ENCODE measurements around the gene ABTB1.
"Not testable (repeated sequence)": the region's sequence is repeated elsewhere in the genome, so short reads cannot be mapped to it uniquely, and the experiment has no call there.

The ABTB1 gene

DNA sequence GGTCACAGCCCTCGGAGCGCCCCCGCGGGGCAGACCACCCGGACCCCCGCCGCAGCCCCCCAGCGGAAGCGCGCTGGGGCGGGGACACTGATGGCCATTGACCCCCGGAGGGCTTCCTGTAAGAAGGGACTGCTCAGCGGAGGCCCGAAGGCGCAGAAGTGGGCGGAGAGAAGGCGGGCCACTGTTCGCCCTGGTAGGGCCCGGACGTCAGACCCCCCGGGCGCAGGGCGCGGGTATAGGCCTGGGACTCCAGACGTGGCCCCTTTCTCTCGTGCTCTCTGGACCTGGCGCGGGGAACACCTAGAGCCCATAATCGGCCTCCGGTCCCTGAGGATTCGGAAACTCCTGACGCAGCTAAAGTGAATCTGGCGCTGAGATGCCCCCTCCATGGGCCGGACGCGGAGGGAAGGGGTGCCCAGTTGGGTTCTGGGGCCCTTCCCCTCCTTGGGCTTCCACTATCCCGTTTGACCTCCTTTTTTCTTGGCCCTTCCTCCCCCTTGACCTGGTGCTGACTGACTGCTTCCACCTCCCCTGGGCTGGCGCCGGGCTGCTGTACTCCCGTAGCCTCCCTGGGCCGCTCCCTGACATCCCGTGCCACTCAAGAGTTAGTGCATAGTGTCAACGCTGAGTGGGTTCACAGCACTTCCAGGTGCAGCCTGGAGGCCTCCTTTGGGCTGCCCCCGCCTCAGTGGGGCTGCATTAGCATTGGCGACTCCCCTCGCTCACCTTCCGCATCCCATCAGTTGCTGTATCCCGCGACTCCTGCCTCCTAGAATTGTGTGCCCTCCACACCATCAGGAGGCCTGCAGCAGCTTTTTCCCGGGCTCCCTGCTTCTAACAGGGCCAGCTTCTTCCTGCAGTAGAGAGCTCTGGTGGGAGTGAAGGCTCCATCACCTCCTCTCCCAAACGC is 694 bp downstream of the ABTB1 start:
- peak; percentile 74 for DNase-seq (ENCODE audit: low spot score)

DNA sequence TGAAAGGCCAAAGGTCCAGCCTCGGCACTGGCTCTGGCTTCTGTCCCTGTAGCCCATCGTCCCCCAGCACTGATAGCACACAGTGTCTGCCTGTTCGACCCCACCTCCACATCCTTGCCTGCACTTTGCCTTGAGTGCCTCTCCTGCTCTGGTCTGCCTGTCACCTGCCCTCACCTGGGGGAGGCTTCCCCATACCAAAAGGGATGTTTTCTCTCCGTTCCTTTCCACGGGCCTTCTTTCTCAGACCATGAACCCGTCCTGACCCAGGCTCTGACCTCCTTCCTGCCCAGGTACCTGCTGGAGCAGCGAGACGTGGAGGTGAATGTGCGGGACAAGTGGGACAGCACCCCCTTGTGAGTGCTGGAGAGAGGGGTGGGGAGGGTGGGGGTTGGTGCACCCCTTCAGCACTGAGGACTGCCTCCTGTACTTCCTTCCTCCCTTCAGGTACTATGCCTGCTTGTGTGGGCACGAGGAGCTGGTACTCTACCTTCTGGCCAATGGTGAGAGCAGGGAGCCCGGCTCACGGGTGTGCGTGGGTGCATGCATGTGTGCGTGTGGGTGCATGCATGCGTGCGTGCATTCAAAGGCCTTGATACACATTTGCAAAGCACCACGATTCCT is 1.5 kb downstream of the ABTB1 start:
- DNase-seq (ENCODE audit: low spot score): no peak

DNA sequence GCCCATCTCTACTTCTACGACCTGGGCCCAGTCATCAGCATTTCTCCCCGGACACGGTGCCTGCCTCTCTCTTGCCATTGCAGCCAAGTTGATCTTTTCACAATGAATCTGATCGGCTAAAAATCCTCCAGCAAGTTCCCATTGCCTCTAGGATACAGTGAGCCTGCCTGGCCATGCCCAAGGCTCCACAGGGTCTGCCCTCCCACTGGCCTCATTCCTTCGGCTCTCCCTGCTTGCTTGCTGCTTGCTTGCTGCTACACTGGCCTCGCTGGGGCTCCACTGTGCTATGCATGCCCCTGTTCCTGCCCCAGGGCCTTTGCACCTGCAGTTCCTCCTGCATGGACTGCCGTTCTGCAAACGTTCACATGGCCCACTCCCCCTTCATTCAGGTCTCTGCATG is 2.0 kb downstream of the ABTB1 start:
- no peak for DNase-seq (ENCODE audit: low spot score)

DNA sequence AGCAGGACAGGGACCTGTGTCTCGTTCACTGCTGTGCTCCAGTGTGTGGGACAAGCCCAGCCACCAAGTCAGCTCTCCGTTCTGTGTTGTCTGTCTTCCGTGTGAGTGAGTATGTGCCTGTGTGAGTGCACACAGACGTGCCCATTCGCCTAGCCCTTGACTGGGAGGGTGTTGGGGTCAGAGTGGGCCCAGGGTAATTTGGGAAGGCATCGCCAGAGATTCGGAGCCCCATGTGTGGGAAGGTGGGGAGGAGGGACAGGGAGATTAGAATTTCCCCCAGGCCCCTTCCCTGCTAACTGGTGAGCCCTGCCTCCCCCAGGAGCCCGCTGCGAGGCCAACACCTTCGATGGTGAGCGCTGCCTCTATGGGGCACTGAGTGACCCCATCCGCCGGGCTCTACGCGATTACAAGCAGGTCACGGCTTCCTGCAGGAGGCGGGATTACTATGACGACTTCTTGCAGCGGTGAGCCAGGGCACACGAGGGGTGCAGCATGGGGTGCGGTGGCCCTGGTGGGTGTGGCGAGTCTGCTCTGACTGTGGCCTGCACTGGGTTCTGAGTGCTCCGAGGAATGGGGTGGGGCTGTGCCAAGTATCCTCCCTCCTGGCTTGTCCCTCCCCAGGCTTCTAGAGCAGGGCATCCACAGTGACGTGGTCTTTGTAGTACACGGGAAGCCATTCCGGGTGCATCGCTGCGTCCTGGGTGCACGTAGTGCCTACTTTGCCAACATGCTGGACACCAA is 3.1 kb downstream of the ABTB1 start:
- no peak for DNase-seq (ENCODE audit: low spot score)

DNA sequence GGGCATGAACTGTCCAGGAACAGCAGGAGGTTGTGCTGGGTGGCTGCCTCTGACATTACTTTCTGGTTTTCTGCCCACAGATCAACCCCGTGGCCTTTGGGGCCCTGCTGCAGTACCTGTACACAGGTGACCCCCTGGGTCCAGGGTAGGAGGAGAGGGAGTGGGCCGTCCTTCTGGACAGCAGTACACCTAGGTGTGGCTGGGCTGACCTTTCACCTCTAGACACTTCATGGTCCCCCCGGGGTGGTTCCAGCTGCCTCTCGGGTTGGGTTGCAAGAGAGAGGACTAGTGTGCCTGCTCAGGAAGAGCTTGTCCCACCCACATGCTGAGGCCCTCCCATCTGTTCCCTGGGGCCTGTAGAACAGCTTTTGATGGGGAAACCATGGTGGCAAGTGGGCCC is 3.7 kb downstream of the ABTB1 start:
- DNase-seq (ENCODE audit: low spot score): no peak

DNA sequence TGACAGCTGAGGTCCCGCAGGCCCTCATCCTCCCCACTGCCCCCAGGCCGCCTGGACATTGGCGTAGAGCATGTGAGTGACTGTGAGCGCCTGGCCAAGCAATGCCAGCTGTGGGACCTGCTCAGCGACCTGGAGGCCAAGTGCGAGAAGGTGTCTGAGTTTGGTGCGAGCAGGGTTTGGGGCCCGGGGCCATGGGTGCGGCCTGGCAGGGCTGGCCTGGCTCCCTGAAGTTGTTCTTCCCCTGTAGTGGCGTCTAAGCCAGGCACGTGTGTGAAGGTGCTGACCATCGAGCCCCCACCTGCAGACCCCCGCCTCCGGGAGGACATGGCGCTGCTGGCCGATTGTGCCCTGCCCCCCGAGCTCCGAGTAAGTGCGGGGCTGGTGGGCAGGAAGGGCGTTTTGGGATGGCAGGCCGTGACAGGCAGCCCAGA is 4.2 kb downstream of the ABTB1 start:
- DNase-seq (ENCODE audit: low spot score): no peak

DNA sequence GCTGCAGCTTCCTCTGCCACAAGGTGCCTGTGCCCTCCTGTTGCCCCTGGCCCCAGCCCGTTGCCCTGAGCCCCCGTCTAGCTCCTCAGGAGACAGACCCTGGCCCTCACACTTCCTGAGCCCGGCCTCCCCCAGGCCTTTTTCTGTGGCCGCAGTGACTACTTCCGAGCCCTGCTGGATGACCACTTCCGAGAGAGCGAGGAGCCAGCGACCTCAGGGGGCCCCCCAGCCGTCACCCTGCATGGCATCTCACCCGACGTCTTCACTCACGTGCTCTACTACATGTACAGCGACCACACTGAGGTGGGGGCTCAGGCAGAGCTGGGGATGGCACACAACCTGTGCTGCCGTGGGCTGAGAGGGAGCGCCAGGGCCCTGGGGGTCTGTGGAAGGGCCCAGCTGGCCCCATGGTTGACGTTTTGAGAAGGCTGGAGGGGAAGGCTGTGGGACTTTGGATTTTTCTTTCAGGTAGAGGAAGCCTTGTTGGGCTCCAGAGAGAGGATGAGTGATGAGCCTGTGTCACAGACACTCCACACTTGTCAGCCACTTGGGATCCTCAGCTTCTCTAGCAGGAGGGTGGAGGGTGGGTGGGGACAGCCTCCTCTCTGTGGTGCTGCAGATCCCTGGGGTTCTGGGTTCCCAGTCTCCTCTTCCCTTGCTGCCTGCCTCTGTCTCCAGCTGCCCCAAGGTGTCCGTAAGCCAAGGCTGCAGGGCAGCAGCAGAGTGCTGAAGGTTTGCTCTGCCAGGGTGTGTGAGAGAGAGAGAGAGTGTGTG is 5.0 kb downstream of the ABTB1 start:
- no peak for DNase-seq (ENCODE audit: low spot score)

DNA sequence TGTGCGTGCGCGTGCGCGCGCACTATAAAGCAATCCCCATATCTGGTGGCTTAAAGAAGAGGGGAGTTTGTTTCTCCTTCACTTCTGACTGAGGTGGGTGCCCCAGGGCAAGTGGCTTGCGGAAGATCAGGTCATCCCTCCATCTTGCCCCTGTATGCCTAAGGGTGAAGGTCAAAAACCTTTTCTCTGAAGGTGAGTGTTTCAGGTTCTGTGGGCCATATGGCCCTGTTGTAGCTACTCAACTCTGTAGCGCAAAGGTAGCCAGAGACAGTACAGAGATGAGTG is 5.5 kb downstream of the ABTB1 start:
- no peak for DNase-seq (ENCODE audit: low spot score)

DNA sequence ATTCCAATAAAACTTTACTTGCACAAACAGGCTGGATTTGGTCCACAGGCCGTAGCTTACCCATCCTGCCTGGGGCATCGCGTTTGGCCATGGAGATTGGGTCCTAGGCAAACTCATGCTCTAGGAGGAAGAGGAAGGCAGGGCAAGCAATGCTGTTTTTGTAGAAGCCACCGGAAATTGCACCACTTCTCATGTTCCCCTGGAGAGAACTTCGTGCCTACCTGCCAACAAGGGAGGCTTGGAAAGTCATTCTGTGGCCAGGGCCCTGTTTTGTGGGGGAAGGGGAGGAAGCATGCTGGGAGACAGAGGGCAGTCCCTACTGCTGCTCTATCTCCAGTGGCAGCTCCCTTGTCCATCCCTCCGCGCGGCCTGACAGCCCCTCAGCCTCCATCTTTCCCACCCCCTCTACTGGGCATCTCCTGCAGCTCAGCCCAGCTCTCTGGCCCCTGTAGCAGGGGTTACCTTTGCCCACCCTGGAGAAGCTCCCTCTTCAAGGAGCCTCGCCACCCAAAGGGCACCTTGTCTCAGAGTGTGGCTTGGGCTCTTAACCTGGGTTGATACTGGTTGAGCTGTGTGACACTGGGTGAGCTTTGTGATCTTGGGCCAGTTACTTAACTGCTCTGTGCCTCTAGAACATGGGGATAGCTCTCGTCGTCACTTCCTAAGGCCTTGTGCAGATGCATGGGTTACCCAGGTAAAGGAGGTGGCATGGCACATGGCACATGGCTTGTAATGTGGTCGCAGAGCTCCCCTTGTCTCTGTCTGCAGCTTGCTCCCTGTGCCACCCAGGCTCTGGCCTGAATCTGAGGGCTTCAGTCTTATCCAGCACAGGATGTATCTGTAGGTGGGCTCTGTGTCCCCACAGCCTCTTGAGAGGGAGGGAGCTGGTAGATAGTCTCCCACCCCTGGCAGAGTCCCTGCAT is 6.1 kb downstream of the ABTB1 start:
- DNase-seq (ENCODE audit: low spot score): no peak

DNA sequence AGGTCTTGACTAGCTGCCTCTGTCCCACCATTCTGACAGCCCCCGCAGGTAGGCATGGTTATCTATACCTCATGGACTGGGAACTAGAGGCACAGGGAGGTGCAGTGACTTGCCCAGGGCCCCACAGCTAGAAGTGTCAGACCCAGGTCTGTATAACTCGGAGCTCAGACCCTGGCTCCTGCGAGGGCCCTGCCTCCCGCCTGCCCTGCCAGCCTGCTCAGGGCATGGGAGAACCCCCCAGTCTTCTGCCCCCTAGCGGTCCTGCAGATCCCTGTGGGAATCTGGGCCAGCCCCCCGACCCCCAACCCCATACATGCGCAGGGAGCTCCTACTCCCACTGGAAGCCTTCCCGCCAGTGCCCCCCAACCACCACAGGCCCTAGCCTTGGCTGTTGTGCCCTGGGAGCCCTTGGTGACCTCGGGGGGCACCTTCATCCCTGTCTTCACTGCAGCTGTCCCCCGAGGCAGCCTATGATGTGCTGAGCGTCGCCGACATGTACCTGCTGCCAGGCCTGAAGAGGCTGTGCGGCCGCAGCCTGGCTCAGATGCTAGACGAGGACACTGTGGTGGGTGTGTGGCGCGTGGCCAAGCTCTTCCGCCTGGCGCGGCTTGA is 6.9 kb downstream of the ABTB1 start:
- no peak for DNase-seq (ENCODE audit: low spot score)

DNA sequence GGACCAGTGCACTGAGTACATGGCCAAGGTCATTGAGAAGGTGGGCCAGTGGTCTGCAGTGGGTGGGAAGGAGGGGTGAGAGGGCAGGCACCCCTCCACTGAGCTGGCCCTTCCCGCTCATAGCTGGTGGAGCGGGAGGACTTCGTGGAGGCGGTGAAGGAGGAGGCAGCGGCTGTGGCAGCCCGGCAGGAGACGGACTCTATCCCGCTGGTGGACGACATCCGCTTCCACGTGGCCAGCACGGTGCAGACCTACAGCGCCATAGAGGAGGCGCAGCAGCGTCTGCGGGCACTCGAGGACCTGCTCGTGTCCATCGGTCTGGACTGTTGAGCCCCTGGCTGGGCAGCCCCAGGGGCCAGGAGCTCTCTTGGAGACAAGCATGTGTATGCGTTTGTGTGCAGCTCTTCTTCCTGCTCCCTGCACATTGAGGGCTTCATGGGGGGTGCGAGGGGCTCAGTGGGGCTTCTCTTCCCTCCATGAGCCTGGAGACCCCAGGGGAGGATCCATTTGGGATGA is 7.5 kb downstream of the ABTB1 start:
- no peak for DNase-seq (ENCODE audit: low spot score)

DNA sequence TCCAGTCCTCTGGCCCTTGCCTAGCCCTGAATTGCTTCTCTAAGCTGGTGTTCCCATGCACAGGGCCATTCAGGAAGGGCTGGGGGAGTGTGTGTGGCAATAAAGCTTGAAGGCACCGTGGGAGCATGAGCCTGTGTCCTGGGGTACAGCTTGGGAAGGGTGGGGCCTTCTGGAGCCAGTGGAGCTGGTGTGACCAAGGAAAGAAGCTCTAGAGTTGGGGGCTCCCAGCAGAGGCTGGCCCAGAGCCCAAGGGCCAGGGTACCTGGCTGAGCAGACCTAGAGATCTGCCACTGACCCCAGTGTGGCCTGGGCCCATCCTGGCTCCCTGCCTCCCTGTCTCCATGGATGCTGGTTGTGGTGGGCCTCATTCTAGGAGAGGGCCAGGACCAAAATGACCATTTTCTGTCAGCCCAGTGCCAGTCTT is 8.1 kb downstream of the ABTB1 start:
- no peak for DNase-seq (ENCODE audit: low spot score)

DNA sequence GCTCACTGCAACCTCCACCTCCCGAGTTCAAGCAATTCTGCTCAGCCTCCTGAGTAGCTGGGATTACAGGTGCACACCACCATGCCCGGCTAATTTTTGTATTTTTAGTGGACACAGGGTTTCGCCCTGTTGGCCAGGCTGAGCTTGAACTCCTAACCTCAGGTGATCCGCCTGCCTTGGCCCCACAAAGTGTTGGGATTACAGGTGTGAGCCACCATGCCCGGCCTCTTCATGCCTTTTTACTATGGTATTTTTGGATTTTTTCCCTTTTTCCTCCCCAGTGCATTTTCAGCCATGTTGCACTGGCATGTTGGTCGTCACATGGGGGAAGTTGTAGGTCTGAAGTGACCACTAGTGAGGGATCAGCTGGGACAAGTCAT is 9.4 kb downstream of the ABTB1 start:
- DNase-seq (ENCODE audit: low spot score): not testable (repeated sequence)

DNA sequence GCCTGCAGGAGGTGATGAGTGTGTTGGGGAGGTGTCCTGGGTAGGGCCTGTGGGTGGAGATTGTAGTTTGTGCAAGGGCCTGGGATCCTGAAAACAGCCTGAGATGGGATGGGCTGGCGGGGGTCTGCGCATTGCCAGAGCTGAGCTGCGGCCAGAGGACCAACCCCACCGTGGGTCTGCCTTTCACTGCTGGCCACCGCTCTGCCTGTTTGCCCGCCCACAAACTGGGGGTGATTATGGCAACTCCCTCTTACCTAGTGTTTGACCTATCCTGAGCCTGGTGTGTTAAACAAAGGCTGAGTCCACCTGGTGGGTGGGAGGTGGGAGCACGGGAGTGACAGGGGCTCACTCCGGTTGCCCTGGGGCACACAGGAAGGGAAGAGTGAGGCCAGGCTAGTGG is 9.8 kb downstream of the ABTB1 start:
- DNase-seq (ENCODE audit: low spot score): no peak

DNA sequence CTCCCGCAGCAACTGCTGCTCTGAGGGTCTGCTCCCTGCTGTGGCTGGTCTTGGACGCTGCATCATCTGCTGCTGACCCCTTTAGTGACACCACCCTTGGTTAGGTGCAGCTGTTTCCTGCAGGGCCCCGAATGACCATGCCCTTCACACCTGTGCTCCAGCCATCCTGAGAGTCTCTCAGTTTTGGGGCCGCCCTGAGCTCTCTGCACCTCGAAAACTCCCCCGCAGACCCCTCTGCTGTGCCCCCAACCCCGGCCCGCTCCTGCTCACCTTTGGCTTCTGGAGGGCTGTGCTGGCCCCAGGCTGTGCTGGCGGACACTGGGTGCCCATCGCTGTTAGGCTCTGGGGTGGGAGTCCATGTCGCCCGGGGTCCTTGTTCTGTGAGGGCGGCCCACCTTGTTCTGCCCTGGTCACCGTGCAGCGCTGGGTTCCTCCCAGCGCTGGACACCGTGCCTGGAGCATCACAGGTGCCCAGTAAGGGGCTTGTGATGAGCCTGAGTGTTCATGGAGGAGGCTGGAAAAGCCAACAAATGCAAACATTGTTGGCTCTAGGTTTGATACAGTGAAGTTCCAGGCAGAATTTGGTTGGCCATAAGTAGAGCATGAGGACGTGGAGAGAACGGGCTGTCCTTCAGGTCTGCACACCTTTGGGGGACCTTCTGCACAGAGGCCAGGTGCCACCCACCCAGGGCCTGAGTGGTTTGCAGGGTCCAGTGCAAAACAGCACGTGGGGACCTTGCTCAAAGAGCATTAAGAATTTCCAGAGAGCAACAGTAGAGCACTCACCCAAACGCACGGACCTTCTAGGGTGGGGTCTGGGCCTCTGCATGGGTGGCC is 12.3 kb downstream of the ABTB1 start:
- DNase-seq (ENCODE audit: low spot score): no peak

DNA sequence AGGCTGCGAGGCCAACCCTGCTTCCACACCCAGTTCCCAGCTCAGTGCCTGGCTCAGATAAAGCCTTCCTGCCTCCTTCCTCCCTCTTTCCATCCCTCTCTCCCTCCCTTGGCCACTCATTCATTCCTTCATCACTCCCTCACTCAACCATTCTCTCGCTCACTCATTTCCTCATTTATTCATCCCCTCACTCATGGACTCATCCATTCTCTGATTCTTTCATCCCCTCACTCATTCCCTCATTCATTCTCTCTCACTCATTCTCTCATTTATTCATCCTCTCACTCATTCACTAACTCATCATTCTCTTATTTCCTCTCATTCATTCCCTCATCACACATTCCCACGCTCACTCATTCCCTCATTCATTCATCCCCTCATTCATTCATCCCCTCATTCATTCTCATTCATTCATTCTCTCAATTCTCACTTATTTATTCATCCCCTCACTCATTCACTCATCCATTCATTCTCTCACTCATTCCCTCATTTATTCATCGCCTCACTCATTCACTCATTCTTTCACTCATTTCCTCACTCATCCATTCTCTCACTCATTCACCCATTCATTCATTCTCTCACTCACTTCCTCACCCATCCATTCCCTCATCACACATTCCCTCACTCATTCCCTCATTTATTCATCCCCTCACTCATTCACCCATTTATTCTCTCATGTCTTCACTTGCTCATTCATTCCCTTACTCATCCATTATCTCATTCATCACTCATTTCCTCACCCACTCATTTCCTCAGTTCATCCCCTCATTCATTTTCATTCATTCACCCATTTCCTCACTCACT is 13.2 kb downstream of the ABTB1 start:
- DNase-seq (ENCODE audit: low spot score): no peak

DNA sequence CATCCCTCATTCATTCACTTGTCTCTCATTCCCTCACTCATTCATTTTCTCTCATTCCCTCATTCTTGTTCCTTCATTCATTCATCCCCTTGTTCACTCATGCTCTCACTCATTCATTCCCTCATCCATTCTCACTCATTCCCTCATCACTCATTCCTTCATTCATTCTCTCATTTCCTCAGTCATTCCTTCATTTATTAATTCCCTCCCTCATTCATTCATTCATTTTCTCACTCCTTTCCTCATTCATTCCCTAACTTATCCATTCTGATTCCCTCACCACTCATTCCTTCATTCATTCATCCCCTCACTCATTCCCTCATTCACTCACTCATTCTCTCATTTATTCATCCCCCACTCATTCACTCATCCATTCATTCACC is 13.8 kb downstream of the ABTB1 start:
- DNase-seq (ENCODE audit: low spot score): no peak

DNA sequence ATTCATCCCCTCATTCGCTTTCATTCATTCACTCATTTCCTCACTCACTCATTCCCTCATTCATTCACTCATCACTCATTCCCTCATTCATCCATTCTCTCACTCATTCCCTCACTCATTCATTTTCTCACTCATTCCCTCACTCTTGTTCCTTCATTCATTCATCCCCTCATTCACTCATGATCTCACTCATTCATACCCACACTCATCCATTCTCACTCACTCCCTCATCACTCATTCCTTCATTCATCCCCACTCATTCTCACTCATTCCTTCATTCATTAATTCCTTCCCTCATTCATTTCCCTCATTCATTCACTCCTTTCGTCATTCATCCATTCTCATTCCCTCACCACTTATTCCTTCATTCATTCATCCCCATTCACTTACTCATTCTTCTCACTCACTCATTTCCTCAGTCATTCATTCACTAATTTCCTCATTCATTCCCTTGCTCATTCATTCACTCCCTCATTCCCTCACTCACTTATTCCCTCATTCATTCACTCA is 14.5 kb downstream of the ABTB1 start:
- DNase-seq (ENCODE audit: low spot score): no peak

DNA sequence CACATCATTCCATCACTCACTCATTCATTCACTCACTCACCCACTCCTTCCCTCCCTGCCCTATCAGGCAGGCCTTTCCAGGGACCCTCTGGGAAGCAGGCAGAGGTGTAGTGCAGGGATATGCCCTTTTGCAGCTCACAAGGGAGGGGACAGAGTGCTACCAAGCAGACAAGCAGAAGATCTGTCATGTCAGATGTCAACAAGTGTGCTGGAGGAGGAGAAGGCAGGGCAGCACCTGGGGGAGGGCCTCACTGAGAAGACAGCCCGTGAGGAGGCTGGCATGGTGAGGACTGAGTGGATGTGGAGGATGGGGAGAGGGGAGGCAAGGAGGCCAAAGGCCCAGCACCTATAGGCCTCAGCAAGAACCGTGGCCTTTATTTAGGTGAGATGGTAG is 15.3 kb downstream of the ABTB1 start:
- DNase-seq (ENCODE audit: low spot score): no peak

Measured in AG20443 (cell line).